Upper lobe of right lung (tissue), 1 donor: ENCODE data around the gene AURKA. TPM values are rescaled to one million over a fixed set of nuclear protein-coding genes. Genes with fewer than 3 reads are reported as not detected.
A peak's percentile ranks its signal among the peaks of the same experiment; 100 is the strongest.

Experiments
- ATAC-seq: fragments of 200-7000 bp; cut with Tn5 transposase; one replicate; pipeline ENCODE4 v1.9.1; 2020; ENCODE audit warnings: mild to moderate bottlenecking, moderate library complexity
- DNase-seq: peaks from one replicate; pipeline ENCODE4 v3.0.0-alpha.2; 2020
- H3K27ac ChIP-seq: fragments of 200-600 bp; one replicate; pipeline ENCODE4 v1.8.0; 2022
- H3K27me3 ChIP-seq: fragments of 200-600 bp; one replicate; pipeline ENCODE4 v1.8.0; 2022; ENCODE audit warnings: mild to moderate bottlenecking
- H3K36me3 ChIP-seq: fragments of 200-600 bp; one replicate; pipeline ENCODE4 v1.8.0; 2022
- H3K4me1 ChIP-seq: fragments of 200-600 bp; one replicate; pipeline ENCODE4 v1.8.0; 2022
- H3K4me3 ChIP-seq: fragments of 200-600 bp; one replicate; pipeline ENCODE4 v1.8.0; 2022; ENCODE audit warnings: mild to moderate bottlenecking
- H3K9me3 ChIP-seq: fragments of 200-600 bp; one replicate; pipeline ENCODE4 v1.8.0; 2022
- CTCF ChIP-seq: fragments of 200-600 bp; IDR thresholded peaks from one replicate; pipeline ENCODE4 v1.8.0; 2022; ENCODE audit warnings: antibody characterized with exemption
- intact Hi-C: fragments of 100-400 bp; cut with DNase I; formaldehyde crosslinking; loops from one replicate; pipeline ENCODE4 v1.11.0; 2022
- total RNA-seq: library from RNA; stranded (reverse); fragmentation: NEBNext Ultra II Directional; extraction: Animal tissue kit (Norgen Biotek cat#: 25700); gene quantifications from one replicate; pipeline ENCODE4 v1.2.1, GENCODE V29; 2021
- donor health status: DM: no; HTN: yes; CAD: no; lungs with severe emphysema.

Gene AURKA
- total RNA-seq, 1 donor from 2014 or later: 1.5 TPM

- Histone ChIP-seq H3K4me1 (peaks cover 45% of the 10 kb centered on the region), H3K27me3 (no peaks in the 10 kb centered on the region), H3K36me3 (no peaks in the 10 kb centered on the region), H3K4me3 (no peak overlapping the region), H3K9me3 (no peaks in the 10 kb centered on the region), H3K27ac (peak overlapping the region; percentile 40)
- ATAC-seq (peak; percentile 47), DNase-seq (no peak)
- no peak for TF ChIP-seq CTCF
- intact Hi-C loops: no loop called here
Observed at GRCh38 chr20:56422076-56422823, 30.2 kb upstream of the AURKA start.

- no peak for ATAC-seq
- intact Hi-C loops: no loop called here
- no peaks in the 10 kb centered on the region for H3K9me3 ChIP-seq
- no peak for DNase-seq
- H3K4me1 ChIP-seq: peaks cover 50% of the 10 kb centered on the region
- H3K27me3 ChIP-seq: no peaks in the 10 kb centered on the region
- no peak for TF ChIP-seq CTCF
- H3K4me3 ChIP-seq: no peak overlapping the region
- H3K36me3 ChIP-seq: no peaks in the 10 kb centered on the region
- H3K27ac ChIP-seq: peak overlapping the region; percentile 32
Observed at GRCh38 chr20:56420940-56421688, 29.1 kb upstream of the AURKA start.

GRCh38 chr20:56420028-56420427, 28.0 kb upstream of the AURKA start:
- TF ChIP-seq CTCF: no peak
- ATAC-seq (no peak), DNase-seq (no peak)
- no peaks in the 10 kb centered on the region for H3K36me3 ChIP-seq
- intact Hi-C loops: no loop called here
- peak overlapping the region; percentile 80 for H3K27ac ChIP-seq
- H3K27me3 ChIP-seq: no peaks in the 10 kb centered on the region
- H3K4me1 ChIP-seq: peaks cover 50% of the 10 kb centered on the region
- H3K9me3 ChIP-seq: no peaks in the 10 kb centered on the region
- no peak overlapping the region for H3K4me3 ChIP-seq

GRCh38 chr20:56418385-56418861, 26.4 kb upstream of the AURKA start:
- no peaks in the 10 kb centered on the region for H3K27me3 ChIP-seq
- TF ChIP-seq CTCF: no peak
- no peaks in the 10 kb centered on the region for H3K36me3 ChIP-seq
- intact Hi-C loops: no loop called here
- ATAC-seq (no peak), DNase-seq (no peak)
- H3K27ac ChIP-seq: peak overlapping the region; percentile 80
- H3K4me3 ChIP-seq: peak overlapping the region; percentile 23
- no peaks in the 10 kb centered on the region for H3K9me3 ChIP-seq
- peaks cover 44% of the 10 kb centered on the region for H3K4me1 ChIP-seq

GRCh38 chr20:56417911-56418310, 25.9 kb upstream of the AURKA start:
- no peaks in the 10 kb centered on the region for H3K36me3 ChIP-seq
- H3K27me3 ChIP-seq: no peaks in the 10 kb centered on the region
- DNase-seq (no peak), ATAC-seq (no peak)
- TF ChIP-seq CTCF: no peak
- no peaks in the 10 kb centered on the region for H3K9me3 ChIP-seq
- intact Hi-C loops: no loop called here
- peak overlapping the region; percentile 49 for H3K4me3 ChIP-seq
- H3K27ac ChIP-seq: peak overlapping the region; percentile 80
- H3K4me1 ChIP-seq: peaks cover 41% of the 10 kb centered on the region
